HCT116 (cell line): Measurements from ENCODE around the gene ADM5. TPM values are rescaled to one million over a fixed set of nuclear protein-coding genes. Genes with fewer than 3 reads are reported as not detected.

Source experiments
- ATAC-seq: fragments of 200-7000 bp; cut with Tn5 transposase; 2 replicates; pipeline ENCODE4 v1.9.1; 2020; ENCODE audit warnings: mild to moderate bottlenecking, moderate library complexity
- BruUV-seq: library from RNA; stranded (reverse); fragments of 400-500 nt; replicated peaks from 2 replicates; lab custom pipeline; 2021; lab: Mats Ljungman, UMichigan
- CTCF ChIA-PET: fragments of 300-600 bp; sonication (Branson Sonifier 250); formaldehyde crosslinking; loops from one replicate; lab custom pipeline; 2021; ENCODE audit warnings: antibody characterized with exemption; lab: Charles Lee
- POLR2A ChIA-PET: fragments of 300-600, 350-600 bp; sonication (Branson Sonifier 250); formaldehyde crosslinking; loops from one replicate; lab custom pipeline; 2021; ENCODE audit warnings: antibody characterized with exemption; lab: Charles Lee
- RAD21 ChIA-PET, 2 experiments: fragments of 300-600 bp; sonication (Branson Sonifier 250); formaldehyde crosslinking; loops; one replicate each; lab custom pipeline; 2023; ENCODE audit warnings: low total read pairs in 2 of 2; ENCODE audit not compliant: uncharacterized antibody in 2 of 2, unreplicated experiment in 2 of 2, low non-redundant PET in 1 of 2; lab: Charles Lee
- DNase-seq: peaks from one replicate; pipeline ENCODE4 v3.0.0-alpha.2; 2010; ENCODE audit warnings: low read depth, low spot score
- H2AFZ ChIP-seq: fragments of 200-600 bp; shearing (Covaris generic), sonication (generic); 2 replicates; pipeline ENCODE4 v1.6.1; 2017; ENCODE audit warnings: low read depth, mixed run types, mixed read lengths, antibody characterized with exemption, low read length; ENCODE audit not compliant: poor library complexity, severe bottlenecking
- H3K27ac ChIP-seq: 2 replicates; pipeline ENCODE4 v1.5.1; 2012; ENCODE audit warnings: low read depth, low read length
- H3K27me3 ChIP-seq: fragments of 200-600 bp; sonication (generic); 2 replicates; pipeline ENCODE4 v1.6.1; 2016; ENCODE audit warnings: mixed run types, low read length, mixed read lengths; ENCODE audit not compliant: insufficient read depth
- H3K36me3 ChIP-seq, 2 experiments: fragments of 200-500 bp in 1 of 2; fragments of 200-600 bp in 1 of 2; sonication (Bioruptor generic) in 1 of 2; sonication (generic) in 1 of 2; 2 replicates each; pipeline versions ENCODE4 v1.5.1 to v1.6.1; 2014 to 2016; ENCODE audit warnings: low read length in 2 of 2, inconsistent platforms in 1 of 2, mixed read lengths in 1 of 2, mixed run types in 1 of 2; ENCODE audit not compliant: insufficient read depth in 2 of 2, control insufficient read depth in 1 of 2
- H3K4me1 ChIP-seq, 2 experiments: fragments of 200-600 bp in 1 of 2; sonication (generic) in 1 of 2; 2 replicates each; pipeline versions ENCODE4 v1.5.1 to v1.6.1; 2012 to 2017; ENCODE audit warnings: low read length in 2 of 2, inconsistent platforms in 1 of 2, mild to moderate bottlenecking in 1 of 2, mixed read lengths in 1 of 2, mixed run types in 1 of 2, moderate library complexity in 1 of 2; ENCODE audit not compliant: insufficient read depth in 2 of 2, control insufficient read depth in 1 of 2
- H3K4me2 ChIP-seq: fragments of 200-600 bp; sonication (generic); 2 replicates; pipeline ENCODE4 v1.6.1; 2017; ENCODE audit warnings: mixed run types, low read length, mixed read lengths
- H3K4me3 ChIP-seq, 2 experiments: fragments of 200-600 bp in 1 of 2; sonication (generic) in 1 of 2; replicated peaks in 1 of 2; 2 replicates each; pipeline ENCODE4 v1.5.1; 2011 to 2016; ENCODE audit warnings: low read length in 2 of 2, control low read depth in 1 of 2, low read depth in 1 of 2, mild to moderate bottlenecking in 1 of 2, mixed read lengths in 1 of 2, mixed run types in 1 of 2
- H3K79me2 ChIP-seq: fragments of 200-600 bp; sonication (generic); 2 replicates; pipeline ENCODE4 v1.6.1; 2017; ENCODE audit warnings: mild to moderate bottlenecking, mixed run types, low read length, moderate library complexity, mixed read lengths; ENCODE audit not compliant: insufficient read depth
- H3K9ac ChIP-seq: fragments of 200-600 bp; sonication (generic); 2 replicates; pipeline ENCODE4 v1.6.1; 2016; ENCODE audit warnings: low read length, mixed read lengths
- H3K9me2 ChIP-seq: fragments of 200-600 bp; sonication (generic), shearing (Covaris generic); 2 replicates; pipeline ENCODE4 v1.6.1; 2017; ENCODE audit warnings: mixed run types, mild to moderate bottlenecking, moderate library complexity; ENCODE audit not compliant: insufficient read depth
- H3K9me3 ChIP-seq, 2 experiments: fragments of 200-500 bp in 1 of 2; fragments of 200-600 bp in 1 of 2; sonication (Bioruptor generic) in 1 of 2; sonication (generic) in 1 of 2; 2 replicates each; pipeline ENCODE4 v1.6.1; 2014 to 2017; ENCODE audit warnings: low read length in 2 of 2, mixed read lengths in 2 of 2, inconsistent platforms in 1 of 2, low read depth in 1 of 2, mild to moderate bottlenecking in 1 of 2, mixed run types in 1 of 2, moderate library complexity in 1 of 2; ENCODE audit not compliant: control insufficient read depth in 1 of 2, insufficient read depth in 1 of 2
- H4K20me1 ChIP-seq: fragments of 200-600 bp; sonication (generic), shearing (Covaris generic); 2 replicates; pipeline ENCODE4 v1.6.1; 2017; ENCODE audit warnings: mixed run types, mild to moderate bottlenecking, moderate library complexity; ENCODE audit not compliant: insufficient read depth
- EGR1 ChIP-seq: IDR thresholded peaks from 2 replicates; pipeline ENCODE4 v1.6.1; 2012; ENCODE audit warnings: low read depth
- EZH2phosphoT487 ChIP-seq: fragments of 200-600 bp; IDR thresholded peaks from 2 replicates; pipeline ENCODE4 v1.6.1; 2018; ENCODE audit warnings: antibody characterized with exemption, borderline replicate concordance
- JUND ChIP-seq: IDR thresholded peaks from 2 replicates; pipeline ENCODE4 v1.6.1; 2012
- SIN3A ChIP-seq: IDR thresholded peaks from 2 replicates; pipeline ENCODE4 v1.6.1; 2012; ENCODE audit warnings: low read depth
- SP1 ChIP-seq: IDR thresholded peaks from 2 replicates; pipeline ENCODE4 v1.6.1; 2012; ENCODE audit warnings: low read depth
- intact Hi-C: fragments of 100-400 bp; cut with micrococcal nuclease; formaldehyde crosslinking; loops from 2 replicates; pipeline ENCODE4 v1.10.0; 2022
- total RNA-seq: library from RNA; stranded (reverse); gene quantifications from one replicate; pipeline ENCODE4 v1.2.1, GENCODE V29; 2021; ENCODE audit not compliant: unreplicated experiment
- TF ChIP-seq, protein P1 (sequence below), 3 experiments: fragments of 200-600 bp in 1 of 3; sonication (generic) in 1 of 3; IDR thresholded peaks in 2 of 3; conservative IDR thresholded peaks in 1 of 3; 2 replicates each; pipeline ENCODE4 v1.5.1; 2012 to 2017; ENCODE audit warnings: low read depth in 2 of 3, low read length in 2 of 3, antibody characterized with exemption in 1 of 3, borderline replicate concordance in 1 of 3, control low read depth in 1 of 3, mild to moderate bottlenecking in 1 of 3, mixed read lengths in 1 of 3, mixed run types in 1 of 3, moderate library complexity in 1 of 3; ENCODE audit not compliant: insufficient read depth in 1 of 3
- TF ChIP-seq, protein P2 (sequence below): IDR thresholded peaks from 2 replicates; pipeline ENCODE4 v1.6.1; 2011; ENCODE audit warnings: mild to moderate bottlenecking, low read length, moderate library complexity; ENCODE audit not compliant: insufficient replicate concordance; ENCODE audit errors: extremely low read depth

Gene ADM5
- total RNA-seq, 1 experiment from 2014 or later = 12.1 TPM

DNA sequence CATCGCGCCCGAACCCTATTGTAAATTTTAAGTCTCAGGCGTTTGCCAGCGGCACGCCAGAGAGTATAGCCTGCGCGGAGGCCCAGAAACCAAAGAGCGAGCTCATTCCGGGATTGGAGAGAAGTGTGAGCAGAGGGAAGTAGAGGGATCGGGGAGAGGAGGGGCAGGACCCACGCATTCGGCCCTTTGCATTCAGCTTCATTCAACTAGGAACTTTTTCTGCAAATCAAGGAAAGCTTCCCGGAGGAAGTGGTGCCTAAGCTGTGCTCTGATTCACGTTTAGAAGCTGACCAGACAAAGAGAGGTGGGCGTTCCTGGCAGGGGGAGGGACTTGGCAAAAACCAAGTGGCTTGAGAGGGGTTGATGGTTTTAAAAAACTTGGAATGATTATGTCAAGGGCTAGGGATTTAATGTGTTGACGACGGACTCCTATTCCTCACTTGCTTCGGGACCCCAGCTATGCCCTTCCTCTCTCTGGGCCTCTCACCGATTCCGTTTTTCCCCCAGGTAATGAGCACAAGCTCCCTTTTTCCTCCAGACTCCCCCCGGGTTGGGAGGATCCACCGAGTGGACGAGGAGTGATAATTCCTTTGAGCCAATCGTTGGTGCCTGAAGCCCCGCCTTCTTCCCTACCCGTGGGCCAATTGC lies 13.1 kb upstream of the ADM5 start (continued):
- TF ChIP-seq, protein P1, sequence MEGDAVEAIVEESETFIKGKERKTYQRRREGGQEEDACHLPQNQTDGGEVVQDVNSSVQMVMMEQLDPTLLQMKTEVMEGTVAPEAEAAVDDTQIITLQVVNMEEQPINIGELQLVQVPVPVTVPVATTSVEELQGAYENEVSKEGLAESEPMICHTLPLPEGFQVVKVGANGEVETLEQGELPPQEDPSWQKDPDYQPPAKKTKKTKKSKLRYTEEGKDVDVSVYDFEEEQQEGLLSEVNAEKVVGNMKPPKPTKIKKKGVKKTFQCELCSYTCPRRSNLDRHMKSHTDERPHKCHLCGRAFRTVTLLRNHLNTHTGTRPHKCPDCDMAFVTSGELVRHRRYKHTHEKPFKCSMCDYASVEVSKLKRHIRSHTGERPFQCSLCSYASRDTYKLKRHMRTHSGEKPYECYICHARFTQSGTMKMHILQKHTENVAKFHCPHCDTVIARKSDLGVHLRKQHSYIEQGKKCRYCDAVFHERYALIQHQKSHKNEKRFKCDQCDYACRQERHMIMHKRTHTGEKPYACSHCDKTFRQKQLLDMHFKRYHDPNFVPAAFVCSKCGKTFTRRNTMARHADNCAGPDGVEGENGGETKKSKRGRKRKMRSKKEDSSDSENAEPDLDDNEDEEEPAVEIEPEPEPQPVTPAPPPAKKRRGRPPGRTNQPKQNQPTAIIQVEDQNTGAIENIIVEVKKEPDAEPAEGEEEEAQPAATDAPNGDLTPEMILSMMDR (IDR thresholded peaks at IDR 0.05 in 2 of 3, conservative IDR thresholded peaks at IDR 0.05 in 1 of 3; ENCODE audit: borderline replicate concordance in 1 of 3, insufficient read depth in 1 of 3, low read depth in 2 of 3, low read length in 2 of 3) = no peak
- peak; percentile 64 for TF ChIP-seq EGR1
- peak; percentile 83 for TF ChIP-seq JUND
- TF ChIP-seq SIN3A = peak; percentile 27
- TF ChIP-seq, protein P2, sequence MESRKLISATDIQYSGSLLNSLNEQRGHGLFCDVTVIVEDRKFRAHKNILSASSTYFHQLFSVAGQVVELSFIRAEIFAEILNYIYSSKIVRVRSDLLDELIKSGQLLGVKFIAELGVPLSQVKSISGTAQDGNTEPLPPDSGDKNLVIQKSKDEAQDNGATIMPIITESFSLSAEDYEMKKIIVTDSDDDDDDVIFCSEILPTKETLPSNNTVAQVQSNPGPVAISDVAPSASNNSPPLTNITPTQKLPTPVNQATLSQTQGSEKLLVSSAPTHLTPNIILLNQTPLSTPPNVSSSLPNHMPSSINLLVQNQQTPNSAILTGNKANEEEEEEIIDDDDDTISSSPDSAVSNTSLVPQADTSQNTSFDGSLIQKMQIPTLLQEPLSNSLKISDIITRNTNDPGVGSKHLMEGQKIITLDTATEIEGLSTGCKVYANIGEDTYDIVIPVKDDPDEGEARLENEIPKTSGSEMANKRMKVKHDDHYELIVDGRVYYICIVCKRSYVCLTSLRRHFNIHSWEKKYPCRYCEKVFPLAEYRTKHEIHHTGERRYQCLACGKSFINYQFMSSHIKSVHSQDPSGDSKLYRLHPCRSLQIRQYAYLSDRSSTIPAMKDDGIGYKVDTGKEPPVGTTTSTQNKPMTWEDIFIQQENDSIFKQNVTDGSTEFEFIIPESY = no peak
- TF ChIP-seq EZH2phosphoT487 = no peak

DNA sequence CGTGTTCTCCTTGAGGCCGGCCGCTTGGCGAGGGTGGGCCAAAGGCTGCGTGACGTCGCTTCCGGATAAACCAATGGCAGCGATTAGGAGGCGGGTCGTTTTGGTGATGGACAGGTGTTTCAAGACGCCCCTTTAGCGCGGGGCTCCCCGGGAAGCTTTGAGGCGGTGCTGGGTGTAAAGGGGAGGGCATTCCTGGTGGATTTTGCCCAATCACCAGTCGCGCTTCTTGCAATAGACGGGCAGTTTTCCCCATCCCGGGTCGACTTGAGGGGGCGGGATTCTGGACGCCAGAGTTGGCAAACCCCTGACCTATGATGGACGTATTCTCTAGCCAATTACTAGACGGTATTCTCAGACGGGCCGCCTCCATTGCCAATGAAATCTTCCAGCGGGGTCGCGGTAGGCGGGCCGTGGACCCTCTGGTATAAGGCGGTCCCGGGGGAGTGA lies 12.6 kb upstream of the ADM5 start:
- Histone ChIP-seq H3K4me2 (peak overlapping the region; percentile 69), H2AFZ (no peak overlapping the region), H4K20me1 (peaks cover 22% of the 10 kb centered on the region; the same call in 1 of the 2 replicates), H3K27ac (peak overlapping the region; percentile 99), H3K9me2 (no peaks in the 10 kb centered on the region), H3K27me3 (no peaks in the 10 kb centered on the region), H3K9me3 (no peaks in the 10 kb centered on the region), H3K9ac (peak overlapping the region; percentile 100), H3K36me3 (peaks cover 5 to 12% of the 10 kb centered on the region in 2 experiments; a peak in 3 of 4 replicates), H3K4me1 (peaks cover 31 to 49% of the 10 kb centered on the region in 2 experiments), H3K79me2 (peaks cover 47% of the 10 kb centered on the region), H3K4me3 (peak overlapping the region; percentile 93 to 99)
- ATAC-seq (peak; percentile 71), DNase-seq (peak; percentile 100)
- ChIA-PET POLR2A (interaction anchor here (0.8 to 4.3 kb wide), 21 partner anchors 12 to 683 kb away, joined by 3 to 92 read pairs (median 5); partner anchors contain the start of genes ALDH16A1, AP2A1, ATF5 and BCL2L12), RAD21 (interaction anchor here in 1 of 2 experiments (0.5 to 1.3 kb wide), 2 partner anchors 36 to 683 kb away, joined by 5 to 6 read pairs; partner anchors contain the start of genes RRAS and RUVBL2), CTCF (interaction anchor here (0.9 to 3.4 kb wide), 8 partner anchors 10 to 130 kb away, joined by 3 to 19 read pairs (median 3); partner anchors contain the start of genes BCL2L12, IRF3, NOSIP and PRR12)
- TF ChIP-seq EGR1 = 0 out of 2 replicates have a peak, but pooled peaks have one; percentile 72
- peak; percentile 97 for TF ChIP-seq SP1
- TF ChIP-seq JUND = no peak
- TF ChIP-seq, protein P2 = peak; percentile 17
- intact Hi-C loops = loop anchor here (1.0 to 5.0 kb wide), 5 partner anchors 37 to 174 kb away; partner anchors contain the start of genes PRR12 and RRAS
- no TSS peak for BruUV-seq
